H9 (cell line): ENCODE results near the gene SLC24A3. TPM values are rescaled to one million over a fixed set of nuclear protein-coding genes. Genes with fewer than 3 reads are reported as not detected.

Source experiments
- DNase-seq: peaks from one replicate; pipeline ENCODE4 v3.0.0-alpha.2; 2017
- H2AFZ ChIP-seq: one replicate; pipeline ENCODE4 v1.6.1; 2013; ENCODE audit warnings: mild to moderate bottlenecking, low read length, control low read depth, moderate library complexity
- H2AK5ac ChIP-seq: 2 replicates; pipeline ENCODE4 v1.6.1; 2013; ENCODE audit warnings: low read length, control low read depth, mixed read lengths; ENCODE audit not compliant: insufficient read length
- H2BK120ac ChIP-seq: one replicate; pipeline ENCODE4 v1.6.1; 2013; ENCODE audit warnings: low read depth, mild to moderate bottlenecking, low read length, control low read depth, inconsistent platforms; ENCODE audit not compliant: poor library complexity, severe bottlenecking
- H2BK12ac ChIP-seq: 2 replicates; pipeline ENCODE4 v1.6.1; 2013; ENCODE audit warnings: low read length, control low read depth, mixed read lengths, low read depth; ENCODE audit not compliant: insufficient read length
- H2BK15ac ChIP-seq: 2 replicates; pipeline ENCODE4 v1.6.1; 2013; ENCODE audit warnings: low read depth, low read length, control low read depth
- H2BK20ac ChIP-seq: one replicate; pipeline ENCODE4 v1.6.1; 2013; ENCODE audit warnings: low read depth, mild to moderate bottlenecking, low read length, control low read depth, inconsistent platforms; ENCODE audit not compliant: poor library complexity, severe bottlenecking
- H2BK5ac ChIP-seq: 2 replicates; pipeline ENCODE4 v1.6.1; 2013; ENCODE audit warnings: low read length, control low read depth, mixed read lengths; ENCODE audit not compliant: insufficient read length
- H3K14ac ChIP-seq: 2 replicates; pipeline ENCODE4 v1.6.1; 2013; ENCODE audit warnings: low read length, control low read depth; ENCODE audit not compliant: insufficient read depth
- H3K18ac ChIP-seq: 2 replicates; pipeline ENCODE4 v1.6.1; 2013; ENCODE audit warnings: low read depth, mild to moderate bottlenecking, mixed read lengths, low read length, control low read depth; ENCODE audit not compliant: insufficient read length
- H3K23ac ChIP-seq: 2 replicates; pipeline ENCODE4 v1.6.1; 2013; ENCODE audit warnings: low read length, control low read depth, mixed read lengths, low read depth; ENCODE audit not compliant: insufficient read length
- H3K23me2 ChIP-seq: 2 replicates; pipeline ENCODE4 v1.6.1; 2013; ENCODE audit warnings: low read depth, mild to moderate bottlenecking, mixed read lengths, low read length, control low read depth; ENCODE audit not compliant: insufficient read length, poor library complexity, severe bottlenecking
- H3K27ac ChIP-seq: 2 replicates; pipeline ENCODE4 v1.5.1; 2013; ENCODE audit warnings: low read length, control low read depth, mixed read lengths, low read depth; ENCODE audit not compliant: insufficient read length
- H3K27me3 ChIP-seq: 2 replicates; pipeline ENCODE4 v1.6.1; 2013; ENCODE audit warnings: low read length, control low read depth, inconsistent platforms; ENCODE audit not compliant: insufficient read depth
- H3K4ac ChIP-seq: 2 replicates; pipeline ENCODE4 v1.6.1; 2013; ENCODE audit warnings: low read depth, mild to moderate bottlenecking, control low read depth, inconsistent platforms, low read length, moderate library complexity
- H3K4me1 ChIP-seq: 2 replicates; pipeline ENCODE4 v1.6.1; 2013; ENCODE audit warnings: low read length, control low read depth, inconsistent platforms; ENCODE audit not compliant: insufficient read depth
- H3K4me2 ChIP-seq: 2 replicates; pipeline ENCODE4 v1.6.1; 2013; ENCODE audit warnings: low read length, control low read depth, mixed read lengths; ENCODE audit not compliant: insufficient read length, insufficient read depth
- H3K56ac ChIP-seq: 2 replicates; pipeline ENCODE4 v1.6.1; 2013; ENCODE audit warnings: low read depth, mild to moderate bottlenecking, mixed read lengths, low read length, control low read depth; ENCODE audit not compliant: insufficient read length
- H3K79me1 ChIP-seq: 2 replicates; pipeline ENCODE4 v1.6.1; 2013; ENCODE audit warnings: low read depth, mild to moderate bottlenecking, moderate library complexity, low read length, control low read depth, inconsistent platforms; ENCODE audit not compliant: insufficient read depth, poor library complexity, severe bottlenecking
- H3K79me2 ChIP-seq: 2 replicates; pipeline ENCODE4 v1.6.1; 2013; ENCODE audit warnings: low read length, control low read depth, inconsistent platforms; ENCODE audit not compliant: insufficient read depth
- H3K9ac ChIP-seq: 2 replicates; pipeline ENCODE4 v1.6.1; 2013; ENCODE audit warnings: low read length, control low read depth, mixed read lengths; ENCODE audit not compliant: insufficient read length; ENCODE audit errors: extremely low read depth
- H3K9me3 ChIP-seq: one replicate; pipeline ENCODE4 v1.6.1; 2013; ENCODE audit warnings: low read depth, low read length, inconsistent platforms; ENCODE audit not compliant: control insufficient read depth
- H3T11ph ChIP-seq: one replicate; pipeline ENCODE4 v1.6.1; 2013; ENCODE audit warnings: mild to moderate bottlenecking, low read length, control low read depth, inconsistent platforms
- H4K20me1 ChIP-seq: one replicate; pipeline ENCODE4 v1.6.1; 2013; ENCODE audit not compliant: control insufficient read depth, insufficient read length, insufficient read depth
- H4K5ac ChIP-seq: 2 replicates; pipeline ENCODE4 v1.6.1; 2013; ENCODE audit warnings: low read depth, mild to moderate bottlenecking, mixed read lengths, low read length, control low read depth; ENCODE audit not compliant: insufficient read length
- H4K8ac ChIP-seq: replicated peaks from 2 replicates; pipeline ENCODE4 v1.6.1; 2013; ENCODE audit warnings: low read length, control low read depth, mixed read lengths, low read depth; ENCODE audit not compliant: insufficient read length
- H4K91ac ChIP-seq: 2 replicates; pipeline ENCODE4 v1.6.1; 2013; ENCODE audit warnings: low read depth, mild to moderate bottlenecking, moderate library complexity, mixed read lengths, low read length, control low read depth; ENCODE audit not compliant: insufficient read length
- H3K27ac Mint-ChIP-seq, 3 experiments: 2 replicates in 2 of 3; 3 replicates in 1 of 3; pipeline ENCODE4 v1.8.0; 2020 to 2021; ENCODE audit warnings: mixed read lengths in 3 of 3, mild to moderate bottlenecking in 1 of 3, moderate library complexity in 1 of 3
- H3K27me3 Mint-ChIP-seq: 2 replicates; pipeline ENCODE4 v1.8.0; 2021; ENCODE audit warnings: low read depth, mild to moderate bottlenecking, moderate library complexity, mixed read lengths
- H3K36me3 Mint-ChIP-seq, 3 experiments: 2 replicates in 2 of 3; 3 replicates in 1 of 3; pipeline ENCODE4 v1.8.0; 2020 to 2021; ENCODE audit warnings: low read depth in 3 of 3, mixed read lengths in 3 of 3; ENCODE audit not compliant: insufficient read depth in 1 of 3
- H3K4me1 Mint-ChIP-seq, 2 experiments: 2 replicates each; pipeline ENCODE4 v1.8.0; 2020; ENCODE audit warnings: mixed read lengths in 2 of 2
- H3K4me3 Mint-ChIP-seq, 2 experiments: 2 replicates in 1 of 2; 3 replicates in 1 of 2; pipeline ENCODE4 v1.8.0; 2020 to 2021; ENCODE audit warnings: mild to moderate bottlenecking in 2 of 2, mixed read lengths in 2 of 2, moderate library complexity in 1 of 2
- H3K9me3 Mint-ChIP-seq, 2 experiments: 2 replicates in 1 of 2; 3 replicates in 1 of 2; pipeline ENCODE4 v1.8.0; 2020; ENCODE audit warnings: mild to moderate bottlenecking in 2 of 2, mixed read lengths in 2 of 2, moderate library complexity in 1 of 2
- CTCF ChIP-seq: fragments of 200-600 bp; sonication (generic); conservative IDR thresholded peaks from 3 replicates; pipeline ENCODE4 v1.8.0; 2021; ENCODE audit warnings: antibody characterized with exemption, mild to moderate bottlenecking
- WGBS: extraction: QIAGEN DNeasy Blood & Tissue Kit; methylation state at CpG from one replicate; pipeline ENCODE4 v1.1.7; 2013; ENCODE audit warnings: missing lambda C conversion rate, low lambda C conversion rate, mixed read lengths; ENCODE audit not compliant: insufficient read length; ENCODE audit errors: extremely low coverage; 5-methylcytosine and 5-hydroxymethylcytosine counted together
- total RNA-seq: library from RNA; stranded (reverse); gene quantifications from 2 replicates; pipeline ENCODE4 v1.2.1, GENCODE V29; 2021

Gene SLC24A3
- total RNA-seq, 1 experiment from 2014 or later = 0.83 TPM

- Histone ChIP-seq H2AK5ac (no peak overlapping the region), H2BK15ac (no peak overlapping the region), H2AFZ (no peak overlapping the region), H2BK5ac (no peak overlapping the region), H3K79me1 (no peaks in the 10 kb centered on the region), H2BK12ac (no peak overlapping the region), H3K79me2 (no peaks in the 10 kb centered on the region), H2BK120ac (no peak overlapping the region), H4K5ac (no peak overlapping the region), H4K91ac (no peak overlapping the region), H3K4me2 (no peak overlapping the region), H2BK20ac (no peak overlapping the region), H3K23ac (no peak overlapping the region), H3T11ph (no peak overlapping the region), H3K9ac (no peak overlapping the region), H3K23me2 (no peaks in the 10 kb centered on the region), H4K20me1 (no peaks in the 10 kb centered on the region), H3K4me1 (no peaks in the 10 kb centered on the region; the same call in 1 of the 2 replicates), H3K27me3 (no peaks in the 10 kb centered on the region), H3K9me3 (no peaks in the 10 kb centered on the region), H3K27ac (no peak overlapping the region), H3K56ac (no peak overlapping the region), H3K4ac (no peak overlapping the region), H4K8ac (no peak overlapping the region), H3K14ac (no peak overlapping the region), H3K18ac (no peak overlapping the region)
- Mint-ChIP-seq H3K4me1 (peaks cover 3 to 7% of the 10 kb centered on the region in 2 experiments; a peak in 2 of 4 replicates), H3K4me3 (no peak overlapping the region), H3K27me3 (no peaks in the 10 kb centered on the region), H3K36me3 (no peaks in the 10 kb centered on the region), H3K27ac (no peak overlapping the region), H3K9me3 (no peaks in the 10 kb centered on the region)
- no peak for TF ChIP-seq CTCF
- DNase-seq = no peak
- WGBS = no CpG with 5 or more reads among the region's 4 CpGs
Measured at GRCh38 chr20:19254956-19255355, 42.5 kb downstream of the SLC24A3 start.
